Suprapubic skin (tissue), 4 donors: Measurements from ENCODE around the gene WDR5. TPM values are rescaled to one million over a fixed set of nuclear protein-coding genes. Genes with fewer than 3 reads are reported as not detected.

Experiments
- DNase-seq, 2 donors: peaks; one replicate each; pipeline ENCODE4 v3.0.0-alpha.2; 2019; ENCODE audit warnings: low spot score in 2 of 2
- H3K27ac ChIP-seq: fragments of 200-600 bp; sonication (generic); one replicate; pipeline ENCODE4 v1.5.1; 2019
- H3K27me3 ChIP-seq: fragments of 200-600 bp; sonication (generic); one replicate; pipeline ENCODE4 v1.5.1; 2019
- H3K36me3 ChIP-seq: fragments of 200-600 bp; sonication (generic); one replicate; pipeline ENCODE4 v1.5.1; 2019
- H3K4me1 ChIP-seq: fragments of 200-600 bp; sonication (generic); one replicate; pipeline ENCODE4 v1.5.1; 2019
- H3K4me3 ChIP-seq: fragments of 200-600 bp; sonication (generic); one replicate; pipeline ENCODE4 v1.5.1; 2019; ENCODE audit warnings: mild to moderate bottlenecking
- H3K9me3 ChIP-seq: fragments of 200-600 bp; sonication (generic); one replicate; pipeline ENCODE4 v1.5.1; 2019
- EP300 ChIP-seq: sonication (generic); formaldehyde crosslinking; IDR thresholded peaks from one replicate; pipeline ENCODE4 v1.6.1; 2017; ENCODE audit warnings: antibody characterized with exemption
- POLR2A ChIP-seq, 2 donors: fragments of 450-650 bp; IDR thresholded peaks; one replicate each; pipeline ENCODE4 v1.6.1; 2017; ENCODE audit warnings: antibody characterized with exemption in 2 of 2, mild to moderate bottlenecking in 2 of 2, moderate library complexity in 2 of 2
- POLR2AphosphoS5 ChIP-seq, 3 donors: sonication (generic); formaldehyde crosslinking; IDR thresholded peaks; one replicate each; pipeline ENCODE4 v1.6.1; 2017; ENCODE audit warnings: antibody characterized with exemption in 3 of 3
- WGBS: methylation state at CpG from one replicate; pipeline ENCODE4 v1.1.5; 2018; 5-methylcytosine and 5-hydroxymethylcytosine counted together
- total RNA-seq, 4 donors: library from RNA; depleted of rRNA; stranded (reverse); fragments of >200 nt; gene quantifications; one replicate each; pipeline ENCODE4 v1.1.0, GENCODE V29; 2016
- TF ChIP-seq, protein P1 (sequence below), 2 donors: fragments of 200-600 bp in 1 of 2; fragments of 450-650 bp in 1 of 2; sonication (generic) in 1 of 2; IDR thresholded peaks; one replicate each; pipeline ENCODE4 v1.5.1; 2016 to 2019; ENCODE audit warnings: antibody characterized with exemption in 2 of 2, mild to moderate bottlenecking in 1 of 2, moderate library complexity in 1 of 2

The WDR5 gene
- total RNA-seq, 4 donors from 2014 or later, result 21.7 to 37.8 (median 26.5) TPM

DNA sequence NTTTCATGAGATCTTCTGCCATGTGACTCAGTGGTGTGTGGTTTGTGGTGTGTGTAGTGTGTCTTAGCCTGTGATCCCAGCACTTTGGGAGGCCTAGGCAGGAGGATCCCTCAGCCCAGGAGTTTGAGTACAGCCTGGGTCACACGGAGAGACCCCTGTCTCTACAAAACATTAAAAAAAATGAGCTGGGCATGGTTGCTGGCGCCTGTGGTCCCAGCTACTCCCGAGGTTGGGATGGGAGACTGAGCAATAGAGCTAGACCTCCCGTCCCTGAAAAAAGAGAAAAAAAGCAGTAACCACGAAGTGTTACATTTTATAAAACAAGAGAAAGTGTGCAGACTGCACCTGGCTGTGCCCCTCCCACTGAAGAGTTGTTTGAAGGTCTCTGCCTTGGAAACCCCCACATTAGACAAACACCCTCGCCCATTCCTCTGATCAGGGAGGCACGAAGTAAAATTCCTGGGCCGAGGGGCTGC, 49.7 kb downstream of the WDR5 start:
- H3K9me3 ChIP-seq, result no peaks in the 10 kb centered on the region
- no peaks in the 10 kb centered on the region for H3K36me3 ChIP-seq
- 47% methylated on average over 8 of the region's 8 CpGs for WGBS
- peak in 1 of 2 donors; percentile 23 for DNase-seq
- peaks cover 9% of the 10 kb centered on the region for H3K4me1 ChIP-seq
- H3K27me3 ChIP-seq, result peaks cover 17% of the 10 kb centered on the region
- no peak overlapping the region for H3K27ac ChIP-seq
- no peak overlapping the region for H3K4me3 ChIP-seq
- TF ChIP-seq, protein P1, sequence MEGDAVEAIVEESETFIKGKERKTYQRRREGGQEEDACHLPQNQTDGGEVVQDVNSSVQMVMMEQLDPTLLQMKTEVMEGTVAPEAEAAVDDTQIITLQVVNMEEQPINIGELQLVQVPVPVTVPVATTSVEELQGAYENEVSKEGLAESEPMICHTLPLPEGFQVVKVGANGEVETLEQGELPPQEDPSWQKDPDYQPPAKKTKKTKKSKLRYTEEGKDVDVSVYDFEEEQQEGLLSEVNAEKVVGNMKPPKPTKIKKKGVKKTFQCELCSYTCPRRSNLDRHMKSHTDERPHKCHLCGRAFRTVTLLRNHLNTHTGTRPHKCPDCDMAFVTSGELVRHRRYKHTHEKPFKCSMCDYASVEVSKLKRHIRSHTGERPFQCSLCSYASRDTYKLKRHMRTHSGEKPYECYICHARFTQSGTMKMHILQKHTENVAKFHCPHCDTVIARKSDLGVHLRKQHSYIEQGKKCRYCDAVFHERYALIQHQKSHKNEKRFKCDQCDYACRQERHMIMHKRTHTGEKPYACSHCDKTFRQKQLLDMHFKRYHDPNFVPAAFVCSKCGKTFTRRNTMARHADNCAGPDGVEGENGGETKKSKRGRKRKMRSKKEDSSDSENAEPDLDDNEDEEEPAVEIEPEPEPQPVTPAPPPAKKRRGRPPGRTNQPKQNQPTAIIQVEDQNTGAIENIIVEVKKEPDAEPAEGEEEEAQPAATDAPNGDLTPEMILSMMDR (IDR thresholded peaks at IDR 0.05), result no peak
- TF ChIP-seq POLR2AphosphoS5 (IDR thresholded peaks at IDR 0.05) (no peak), EP300 (no peak), POLR2A (IDR thresholded peaks at IDR 0.05) (no peak)

DNA sequence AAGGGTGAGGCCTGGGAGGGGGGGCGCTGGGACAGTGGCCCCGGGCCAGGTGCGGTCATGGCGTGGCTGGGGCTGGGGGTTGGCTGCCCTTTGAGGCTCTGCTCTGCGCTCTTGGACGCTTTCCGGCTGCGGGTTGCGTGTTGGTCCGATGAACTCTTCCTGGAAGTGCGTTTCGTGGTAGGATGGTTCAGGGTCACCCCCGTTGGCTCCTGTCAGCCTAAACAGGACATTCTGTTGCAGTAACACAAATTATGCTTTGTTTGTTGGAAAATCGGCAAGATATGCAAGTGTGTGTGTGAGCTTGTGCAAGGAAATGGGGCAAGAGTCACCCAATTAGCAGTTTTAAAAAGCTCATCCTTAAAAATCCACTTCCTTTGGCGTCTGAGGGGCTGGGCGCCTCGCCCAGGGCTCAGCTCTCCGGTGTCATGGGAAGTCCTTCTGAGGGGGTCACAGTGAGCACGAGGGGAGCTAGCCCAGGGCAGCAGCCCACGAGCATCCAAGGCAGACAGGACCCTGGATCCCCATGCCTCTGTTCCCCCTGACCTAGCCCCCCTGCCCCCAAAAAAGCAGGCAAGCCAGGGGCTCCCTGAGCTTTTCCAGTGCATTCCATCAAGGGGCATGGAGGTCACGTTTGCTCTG, 50.7 kb downstream of the WDR5 start:
- H3K4me3 ChIP-seq, result no peak overlapping the region
- H3K27ac ChIP-seq, result no peak overlapping the region
- H3K9me3 ChIP-seq, result no peaks in the 10 kb centered on the region
- DNase-seq, result peak; percentile 49 to 67
- peaks cover 9% of the 10 kb centered on the region for H3K4me1 ChIP-seq
- H3K27me3 ChIP-seq, result peaks cover 17% of the 10 kb centered on the region
- no peaks in the 10 kb centered on the region for H3K36me3 ChIP-seq
- TF ChIP-seq, protein P1 (IDR thresholded peaks at IDR 0.05), result no peak
- no peak for TF ChIP-seq POLR2A (IDR thresholded peaks at IDR 0.05)
- no peak for TF ChIP-seq POLR2AphosphoS5 (IDR thresholded peaks at IDR 0.05)
- TF ChIP-seq EP300, result no peak
- 74% methylated on average over 19 of the region's 21 CpGs for WGBS

DNA sequence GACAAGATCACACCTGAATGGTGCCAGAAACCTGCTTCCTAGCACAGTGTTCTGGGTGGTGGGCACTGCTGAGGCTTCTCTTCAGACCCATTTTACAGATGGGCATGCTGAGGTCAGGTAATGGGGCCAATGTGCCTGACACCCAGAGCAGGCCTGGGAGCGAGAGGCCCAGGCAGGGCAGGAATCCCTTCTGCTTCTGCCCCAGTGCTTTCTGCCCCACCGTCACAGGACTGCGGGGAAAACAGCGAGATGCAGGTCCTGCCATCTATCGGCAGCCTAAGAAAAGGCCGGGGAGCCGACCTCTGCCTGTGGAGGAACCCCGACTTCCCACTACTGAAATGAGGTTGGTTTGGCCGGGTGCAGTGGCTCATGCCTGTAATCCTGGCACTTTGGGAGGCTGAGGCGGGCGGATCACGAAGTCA, 51.2 kb downstream of the WDR5 start:
- WGBS, result 87% methylated on average over 7 of the region's 12 CpGs
- H3K4me3 ChIP-seq, result no peak overlapping the region
- H3K9me3 ChIP-seq, result no peaks in the 10 kb centered on the region
- H3K27me3 ChIP-seq, result peaks cover 17% of the 10 kb centered on the region
- TF ChIP-seq, protein P1 (IDR thresholded peaks at IDR 0.05), result no peak
- TF ChIP-seq EP300 (no peak), POLR2AphosphoS5 (IDR thresholded peaks at IDR 0.05) (no peak), POLR2A (IDR thresholded peaks at IDR 0.05) (no peak)
- no peak overlapping the region for H3K27ac ChIP-seq
- DNase-seq, result peak in 1 of 2 donors; percentile 59
- peaks cover 9% of the 10 kb centered on the region for H3K4me1 ChIP-seq
- no peaks in the 10 kb centered on the region for H3K36me3 ChIP-seq

DNA sequence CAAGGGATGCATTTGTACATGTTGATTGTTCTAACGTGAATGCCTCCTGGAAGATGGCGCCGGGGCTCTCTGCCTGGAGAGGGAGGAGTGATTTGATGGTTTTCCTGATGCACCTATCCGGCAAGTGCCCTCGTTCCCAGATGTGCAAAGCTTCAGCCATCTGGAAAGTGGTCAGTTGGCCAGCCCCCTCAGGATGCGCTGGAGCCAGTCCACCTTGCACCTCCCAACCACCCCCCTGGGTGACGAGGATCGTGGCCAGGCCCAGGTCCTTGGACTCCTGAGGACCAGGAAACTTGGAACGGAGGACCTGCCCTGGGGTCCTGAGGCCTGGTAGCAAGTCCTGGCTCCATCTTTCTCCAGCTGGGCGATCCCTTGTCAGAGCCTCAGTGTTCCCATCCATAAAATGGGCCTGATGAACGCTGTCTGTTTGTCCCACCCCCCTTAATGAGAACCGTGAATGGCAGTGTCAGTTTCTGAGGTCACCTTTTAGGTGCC, 52.1 kb downstream of the WDR5 start:
- no peaks in the 10 kb centered on the region for H3K36me3 ChIP-seq
- no peak overlapping the region for H3K4me3 ChIP-seq
- H3K27ac ChIP-seq, result no peak overlapping the region
- 76% methylated on average over 11 of the region's 12 CpGs for WGBS
- TF ChIP-seq EP300, result no peak
- no peak for TF ChIP-seq POLR2AphosphoS5 (IDR thresholded peaks at IDR 0.05)
- TF ChIP-seq, protein P1 (IDR thresholded peaks at IDR 0.05), result no peak
- TF ChIP-seq POLR2A (IDR thresholded peaks at IDR 0.05), result no peak
- peak in 1 of 2 donors; percentile 79 for DNase-seq
- peaks cover 9% of the 10 kb centered on the region for H3K4me1 ChIP-seq
- no peaks in the 10 kb centered on the region for H3K9me3 ChIP-seq
- H3K27me3 ChIP-seq, result peaks cover 17% of the 10 kb centered on the region

DNA sequence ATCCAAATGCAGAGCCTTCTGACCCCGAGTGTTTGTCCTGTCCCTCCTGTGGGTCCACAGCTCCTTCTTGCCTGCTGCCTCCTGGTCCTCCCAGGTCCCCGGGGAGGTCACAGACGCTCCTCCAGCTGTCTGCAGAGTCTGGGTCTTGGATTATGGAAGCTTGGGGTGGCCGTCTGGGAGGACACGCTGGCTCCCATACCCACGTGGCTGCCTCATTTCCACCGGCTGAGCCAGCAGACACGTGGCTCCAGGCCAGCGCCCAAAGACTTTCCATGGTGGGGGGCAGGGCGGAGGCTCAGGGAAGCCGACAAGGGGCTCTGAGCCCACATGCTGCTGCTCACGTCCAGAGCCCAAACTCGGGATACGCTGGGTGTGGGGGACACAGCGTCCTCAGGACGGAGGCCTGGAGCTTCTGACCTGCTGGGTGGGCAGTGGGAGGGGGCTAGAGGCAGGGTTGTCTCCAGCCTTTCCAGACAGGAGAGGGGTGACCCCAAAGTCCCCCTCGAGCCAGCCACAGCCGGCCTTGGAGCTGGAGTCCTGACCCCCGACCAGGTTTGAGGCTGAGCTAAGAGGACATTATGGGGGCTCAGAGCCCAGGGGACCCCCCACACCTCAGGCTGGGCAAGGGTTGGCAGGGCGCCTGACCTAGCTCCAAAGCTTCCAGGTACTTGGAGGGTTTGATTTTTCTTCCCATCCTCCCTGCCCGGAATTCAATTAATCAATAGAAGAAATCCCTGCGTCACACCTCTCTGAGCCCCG, 52.7 kb downstream of the WDR5 start:
- peak; percentile 57 to 70 for DNase-seq
- H3K27ac ChIP-seq, result no peak overlapping the region
- H3K4me1 ChIP-seq, result peaks cover 9% of the 10 kb centered on the region
- WGBS, result 31% methylated on average over 13 of the region's 23 CpGs
- no peaks in the 10 kb centered on the region for H3K36me3 ChIP-seq
- TF ChIP-seq POLR2A (IDR thresholded peaks at IDR 0.05) (no peak), POLR2AphosphoS5 (IDR thresholded peaks at IDR 0.05) (no peak), EP300 (no peak)
- TF ChIP-seq, protein P1 (IDR thresholded peaks at IDR 0.05), result no peak
- H3K9me3 ChIP-seq, result no peaks in the 10 kb centered on the region
- no peak overlapping the region for H3K4me3 ChIP-seq
- H3K27me3 ChIP-seq, result peaks cover 17% of the 10 kb centered on the region
